Smooth muscle cell of the brain vasculature (primary cell): ENCODE data around the gene VPS50.

Experiments
- DNase-seq: peaks from one replicate; pipeline ENCODE4 v3.0.0-alpha.2; 2012; ENCODE audit warnings: low read depth, low spot score

The VPS50 gene

GRCh38 chr7:93402944-93403343 lies 170.8 kb downstream of the VPS50 start:
- no peak for DNase-seq

DNA sequence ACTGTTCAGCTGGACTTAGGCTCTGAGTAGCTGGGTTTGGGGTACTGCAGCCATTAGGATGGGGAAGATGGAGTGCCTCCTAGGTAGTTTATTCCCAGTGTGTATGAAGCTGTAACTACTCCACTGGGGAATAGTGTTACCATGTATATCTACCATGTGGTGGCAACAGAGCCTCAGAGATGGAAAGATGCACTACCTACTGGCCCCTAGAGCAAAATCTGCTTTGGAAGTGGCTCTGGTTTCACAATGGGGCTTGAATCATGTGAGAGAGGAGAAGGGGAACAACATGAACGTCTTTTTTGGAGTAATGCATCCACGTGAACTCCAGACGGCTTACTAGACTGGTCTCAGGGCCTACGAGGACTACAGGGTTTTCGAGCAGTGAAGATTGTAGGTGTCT lies 175.1 kb downstream of the VPS50 start:
- DNase-seq = no peak

GRCh38 chr7:93409324-93409723 lies 177.2 kb downstream of the VPS50 start:
- DNase-seq = no peak
